HL-60 (cell line): Measurements from ENCODE around the gene ENDOV. TPM values are rescaled to one million over a fixed set of nuclear protein-coding genes. Genes with fewer than 3 reads are reported as not detected.

Source experiments
- DNase-seq, 2 experiments: peaks; one replicate each; pipeline ENCODE4 v3.0.0-alpha.2; 2010 to 2020; ENCODE audit warnings: low read depth in 1 of 2, low spot score in 1 of 2
- H3K27ac ChIP-seq: fragments of 250-450 bp; sonication (Bioruptor Pico); replicated peaks from 2 replicates; pipeline ENCODE4 v1.5.1; 2020; ENCODE audit warnings: mild to moderate bottlenecking, moderate library complexity
- H3K27me3 ChIP-seq: fragments of 250-450 bp; sonication (Bioruptor Pico); 2 replicates; pipeline ENCODE4 v1.5.1; 2021; ENCODE audit warnings: mild to moderate bottlenecking, moderate library complexity; ENCODE audit not compliant: insufficient read depth, poor library complexity, severe bottlenecking
- H3K4me3 ChIP-seq: replicated peaks from 2 replicates; pipeline ENCODE4 v1.5.1; 2011; ENCODE audit warnings: mild to moderate bottlenecking, control low read depth, low read length; ENCODE audit not compliant: insufficient read depth
- CTCF ChIP-seq: IDR thresholded peaks from one replicate; pipeline ENCODE4 v1.5.1; 2011; ENCODE audit warnings: low read length, control low read depth, inconsistent platforms; ENCODE audit not compliant: insufficient read depth
- GABPA ChIP-seq: IDR thresholded peaks from 2 replicates; pipeline ENCODE4 v1.6.1; 2012; ENCODE audit warnings: low read depth
- POLR2AphosphoS5 ChIP-seq: IDR thresholded peaks from 2 replicates; pipeline ENCODE4 v1.6.1; 2012; ENCODE audit warnings: low read depth
- REST ChIP-seq: IDR thresholded peaks from 2 replicates; pipeline ENCODE4 v1.6.1; 2012; ENCODE audit warnings: low read depth; ENCODE audit not compliant: insufficient replicate concordance
- SPI1 ChIP-seq: IDR thresholded peaks from 2 replicates; pipeline ENCODE4 v1.6.1; 2012; ENCODE audit warnings: low read depth, mild to moderate bottlenecking, borderline replicate concordance
- microRNA-seq: library from miRNA; unstranded; fragments of <30 nt; microRNA quantifications from one replicate; pipeline ENCODE4, GENCODE V29; 2018

Gene ENDOV

GRCh38 chr17:80486692-80487091 is 71.7 kb downstream of the ENDOV start:
- H3K27ac ChIP-seq: no peak overlapping the region
- TF ChIP-seq GABPA: no peak
- TF ChIP-seq SPI1: no peak
- no peak for TF ChIP-seq POLR2AphosphoS5
- no peak for TF ChIP-seq REST
- TF ChIP-seq CTCF: no peak
- no peak overlapping the region for H3K4me3 ChIP-seq
- DNase-seq: no peak
- peaks cover 8% of the 10 kb centered on the region for H3K27me3 ChIP-seq

GRCh38 chr17:80487511-80487910 is 72.5 kb downstream of the ENDOV start:
- TF ChIP-seq GABPA: no peak
- no peak for TF ChIP-seq REST
- TF ChIP-seq CTCF: no peak
- no peak for TF ChIP-seq POLR2AphosphoS5
- TF ChIP-seq SPI1: no peak
- DNase-seq: no peak
- Histone ChIP-seq H3K27me3 (peaks cover 2% of the 10 kb centered on the region), H3K27ac (no peak overlapping the region), H3K4me3 (no peak overlapping the region)

Small RNA genes lying within 50 kb of the gene (microRNA-seq; reads per million reads assigned to microRNA genes)
- gene MIR4730: not detected
